ENCODE measurements around the gene SYT7.
"Not testable (repeated sequence)": the region's sequence is repeated elsewhere in the genome, so short reads cannot be mapped to it uniquely, and the experiment has no call there.

Gene SYT7

DNA sequence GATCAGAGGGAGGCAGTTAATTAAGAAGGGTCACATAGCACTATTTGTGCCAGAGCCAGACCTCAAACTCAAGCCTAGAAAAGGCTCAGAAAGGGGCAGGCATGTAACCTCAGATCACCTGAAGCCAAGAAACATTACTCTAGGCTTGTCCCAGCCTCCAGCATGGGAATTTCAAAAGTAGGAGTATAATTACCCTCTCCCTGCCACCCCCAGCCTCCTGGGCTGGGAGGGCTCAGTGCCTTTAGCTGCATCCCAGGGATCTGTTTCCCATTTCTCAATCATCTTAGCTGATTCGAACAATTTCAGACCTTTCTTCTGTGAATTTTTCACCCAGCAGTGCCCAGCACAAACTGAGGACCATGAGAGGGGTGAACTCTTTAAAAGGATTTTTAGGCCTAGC, 105.4 kb downstream of the SYT7 start:
- DNase-seq (ENCODE audit: low spot score) = no peak

DNA sequence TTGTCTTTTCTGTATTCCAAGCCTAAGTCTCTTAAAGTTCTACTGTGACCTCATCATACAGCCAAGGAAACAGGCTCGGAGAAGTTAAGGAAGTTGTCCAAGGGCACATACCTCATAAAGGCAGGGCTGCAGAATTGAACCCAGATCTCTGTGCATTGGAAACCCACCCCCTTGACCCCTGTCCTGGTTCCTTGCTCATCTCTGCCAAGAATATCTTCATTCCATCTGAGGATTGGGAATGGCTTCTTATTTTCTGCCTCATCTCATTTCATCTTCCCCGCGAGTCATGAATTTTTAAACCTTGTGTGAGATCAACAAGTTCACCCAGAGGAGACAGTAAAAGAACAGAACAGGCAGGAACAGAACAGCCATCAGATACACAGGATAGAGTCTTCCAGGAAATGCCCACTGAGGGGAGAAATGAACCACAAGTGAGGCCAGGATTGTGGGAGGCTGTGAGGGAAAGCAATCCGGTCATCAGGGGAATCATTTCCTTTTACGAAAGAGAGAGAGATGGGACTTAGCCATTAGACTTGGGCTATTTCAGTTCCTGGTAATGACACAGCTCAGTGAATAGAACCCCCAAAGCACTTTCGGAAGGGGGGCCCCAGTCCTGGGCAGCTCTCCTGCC, 106.7 kb downstream of the SYT7 start:
- DNase-seq (ENCODE audit: low spot score) = no peak

DNA sequence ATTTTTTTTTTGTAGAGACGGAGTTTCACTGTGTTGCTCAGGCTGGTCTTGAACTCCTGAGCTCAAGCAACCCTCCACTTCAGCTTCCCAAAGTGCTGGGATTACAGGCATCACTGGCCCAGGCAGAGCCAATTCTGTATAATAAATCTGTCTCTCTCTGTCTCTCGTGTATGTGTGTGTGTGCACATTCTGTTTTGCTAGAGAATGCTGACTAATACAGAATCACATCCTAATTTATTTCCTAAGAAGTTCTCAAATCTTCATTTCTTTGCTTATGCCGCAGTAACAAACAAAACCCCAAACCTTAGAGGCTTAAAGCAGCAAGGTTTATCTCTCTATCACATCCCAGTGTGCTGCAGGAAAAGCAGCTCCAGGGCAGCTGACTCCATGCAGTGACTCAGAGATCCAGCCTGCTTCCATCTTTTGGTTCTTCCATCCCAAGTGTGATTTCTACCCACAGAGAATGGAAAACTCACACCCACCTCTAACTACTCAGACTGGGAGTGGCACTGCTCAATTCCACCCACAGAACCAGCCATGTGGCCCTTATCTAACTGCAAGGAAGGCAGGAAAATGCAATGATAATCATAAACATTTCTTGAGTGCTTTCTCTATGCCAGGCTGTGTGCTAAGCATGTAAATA, 107.4 kb downstream of the SYT7 start:
- no peak for DNase-seq (ENCODE audit: low spot score)

DNA sequence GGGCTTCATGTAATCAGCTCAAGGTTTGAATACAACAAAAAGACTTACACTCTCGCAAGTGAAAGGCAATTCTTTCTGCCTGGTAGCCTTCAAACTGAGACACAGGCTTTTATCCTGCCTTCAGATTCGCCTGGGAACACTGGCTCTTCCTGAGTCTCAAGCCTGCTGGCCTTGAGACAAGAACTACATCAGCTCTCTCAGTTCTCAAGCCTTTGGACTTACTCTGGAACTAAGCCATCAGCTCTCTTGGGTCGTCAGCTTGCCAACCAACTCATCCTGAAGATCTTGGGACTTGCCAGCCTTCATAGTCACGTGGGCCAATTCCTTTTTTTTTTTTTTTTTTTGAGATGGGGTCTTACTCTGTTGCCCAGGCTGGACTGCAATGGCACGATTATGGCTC, 108.0 kb downstream of the SYT7 start:
- DNase-seq (ENCODE audit: low spot score) = no peak

DNA sequence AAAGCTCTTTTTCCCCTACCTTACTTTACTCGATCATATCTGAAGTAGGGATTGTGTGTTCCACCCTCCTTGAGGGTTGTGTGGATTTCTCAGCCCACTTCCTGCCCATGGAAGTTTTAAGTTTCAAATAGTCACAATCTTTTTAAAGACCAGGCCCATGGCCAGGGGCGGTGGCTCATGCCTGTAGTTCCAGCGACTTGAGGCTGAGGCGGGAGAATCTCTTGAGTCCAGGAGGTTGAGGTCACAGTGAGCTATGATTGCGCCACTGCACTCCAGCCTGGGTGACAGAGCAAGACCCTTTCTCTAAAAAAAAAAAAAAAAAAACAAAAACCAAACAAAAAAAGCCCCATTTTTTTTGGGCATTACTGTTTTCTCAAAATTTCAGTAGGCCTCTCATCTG, 108.6 kb downstream of the SYT7 start:
- no peak for DNase-seq (ENCODE audit: low spot score)

DNA sequence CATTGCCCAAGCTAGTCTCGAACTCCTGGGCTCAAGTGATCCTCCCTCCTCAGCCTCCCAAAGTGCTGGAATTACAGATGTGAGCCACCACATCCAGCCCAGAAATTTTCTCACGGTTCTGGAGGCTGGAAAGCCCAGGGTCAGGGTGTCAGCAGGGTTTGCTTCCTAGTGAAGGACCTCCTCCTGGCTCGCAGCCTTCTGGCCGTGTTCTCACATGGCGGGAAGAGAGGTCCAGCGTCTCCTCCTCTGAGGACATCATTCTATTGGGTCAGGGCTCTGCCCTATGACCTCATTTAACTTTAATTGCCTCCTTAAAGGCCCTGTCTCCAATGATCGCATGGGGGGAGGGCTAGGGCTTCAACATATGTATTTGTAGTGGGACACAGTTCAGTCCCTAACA, 112.9 kb downstream of the SYT7 start:
- no peak for DNase-seq (ENCODE audit: low spot score)

DNA sequence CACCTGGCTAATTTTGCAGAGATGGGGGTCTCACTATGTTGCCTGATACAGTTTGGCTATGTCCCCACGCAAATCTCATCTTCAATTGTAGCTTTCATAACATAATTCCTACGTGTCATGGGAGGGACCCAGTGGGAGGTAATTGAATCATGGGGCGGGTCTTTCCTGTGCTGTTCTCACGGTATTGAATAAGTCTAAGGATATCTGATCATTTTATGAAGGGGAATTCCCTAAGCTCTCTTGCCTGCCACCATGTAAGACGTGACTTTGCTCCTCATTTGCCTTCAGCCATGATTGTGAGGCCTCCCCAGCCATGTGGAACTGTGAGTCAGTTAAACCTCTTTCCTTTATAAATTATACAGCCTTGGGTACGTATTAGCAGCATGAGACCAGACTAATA, 113.3 kb downstream of the SYT7 start:
- DNase-seq (ENCODE audit: low spot score) = not testable (repeated sequence)
